ENCODE data around the gene MICAL1. TPM values are rescaled to one million over a fixed set of nuclear protein-coding genes. Genes with fewer than 3 reads are reported as not detected.
"Not testable (repeated sequence)": the region's sequence is repeated elsewhere in the genome, so short reads cannot be mapped to it uniquely, and the experiment has no call there.

The MICAL1 gene
- total RNA-seq, 1 donor from 2014 or later = 38.8 TPM

DNA sequence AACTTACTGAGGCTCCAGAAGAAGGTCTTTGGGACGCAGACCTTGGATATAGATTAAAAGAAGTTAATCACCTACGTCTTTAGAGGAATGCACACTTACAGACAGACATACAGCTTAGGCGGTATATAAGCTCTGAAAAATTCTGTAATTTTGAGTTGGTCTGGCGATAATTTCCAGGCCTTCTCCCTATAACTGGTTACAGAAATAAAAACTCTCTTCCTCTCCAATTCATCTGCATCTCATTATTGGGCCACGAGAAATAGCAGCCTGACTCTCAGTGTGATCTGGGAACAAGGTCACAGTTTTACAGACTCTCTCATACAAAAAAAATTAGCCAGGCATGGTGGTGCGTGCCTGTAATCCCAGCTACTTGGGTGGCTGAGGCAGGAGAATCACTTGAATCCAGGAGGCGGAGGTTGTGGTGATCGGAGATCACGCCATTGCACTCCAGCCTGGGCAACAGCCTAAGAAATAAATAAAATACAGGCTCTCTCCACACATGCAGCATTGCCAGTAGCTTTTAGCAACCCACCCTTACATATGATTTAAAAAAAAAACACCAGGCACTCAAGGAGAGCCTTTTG is 22.7 kb upstream of the MICAL1 start:
- DNase-seq (ENCODE audit: low read depth, low spot score) = no peak

DNA sequence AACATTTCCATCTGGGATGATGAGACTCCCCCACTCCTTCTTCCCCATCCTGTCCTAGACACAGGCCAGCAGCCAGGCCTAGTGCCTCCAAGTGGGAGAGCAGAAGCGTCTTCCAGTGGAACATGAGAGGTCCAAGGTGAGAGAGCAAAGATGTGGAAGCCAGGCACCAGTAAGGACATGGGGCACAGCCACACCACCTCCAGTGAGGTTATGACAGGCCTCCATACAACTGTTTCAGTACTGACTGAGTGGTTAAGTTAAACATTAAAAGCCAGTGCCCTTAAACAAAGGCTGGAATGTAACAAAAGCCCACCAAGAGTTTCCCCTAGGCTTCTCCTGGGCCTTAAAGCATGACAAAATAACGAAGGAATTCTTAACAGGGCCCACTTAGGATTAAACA is 22.2 kb upstream of the MICAL1 start:
- no peak for DNase-seq (ENCODE audit: low read depth, low spot score)

DNA sequence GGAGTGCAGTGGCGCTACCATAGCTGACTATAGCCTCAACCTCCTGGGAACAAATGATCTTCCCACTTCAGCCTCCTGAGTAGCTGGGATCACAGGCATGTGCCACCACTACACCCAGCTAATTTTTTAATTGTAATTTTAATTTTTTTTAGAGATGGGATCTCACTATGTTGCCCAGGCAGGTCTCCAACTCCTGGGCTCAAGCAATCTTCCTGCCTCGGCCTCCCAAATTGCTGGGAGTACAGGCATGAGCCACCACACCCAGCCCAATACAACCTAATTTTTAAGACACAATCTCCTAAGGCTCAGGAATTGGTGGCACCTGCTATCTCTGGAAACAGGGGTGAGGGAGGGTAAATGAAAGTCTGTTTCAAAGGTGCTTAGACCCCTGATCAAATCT is 21.6 kb upstream of the MICAL1 start:
- no peak for DNase-seq (ENCODE audit: low read depth, low spot score)

DNA sequence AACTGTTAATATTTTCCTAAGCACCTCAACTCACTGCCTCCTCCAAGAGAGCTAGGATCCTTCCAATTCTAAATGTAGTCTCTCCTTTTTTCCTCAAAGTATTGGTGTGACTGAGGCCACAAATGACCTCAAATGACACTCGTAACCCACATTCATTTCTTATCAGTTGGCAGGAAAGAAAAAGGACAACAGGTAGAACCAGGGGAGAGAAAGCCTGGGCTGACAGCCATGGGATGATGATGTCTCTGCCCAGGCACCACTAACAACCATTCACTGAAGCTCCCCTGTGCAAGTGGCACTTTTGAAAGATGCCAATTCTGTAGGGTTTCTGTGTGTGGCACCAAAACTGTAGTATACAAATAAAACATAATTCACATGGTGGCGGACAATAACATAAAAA is 20.1 kb upstream of the MICAL1 start:
- no peak for DNase-seq (ENCODE audit: low read depth, low spot score)

DNA sequence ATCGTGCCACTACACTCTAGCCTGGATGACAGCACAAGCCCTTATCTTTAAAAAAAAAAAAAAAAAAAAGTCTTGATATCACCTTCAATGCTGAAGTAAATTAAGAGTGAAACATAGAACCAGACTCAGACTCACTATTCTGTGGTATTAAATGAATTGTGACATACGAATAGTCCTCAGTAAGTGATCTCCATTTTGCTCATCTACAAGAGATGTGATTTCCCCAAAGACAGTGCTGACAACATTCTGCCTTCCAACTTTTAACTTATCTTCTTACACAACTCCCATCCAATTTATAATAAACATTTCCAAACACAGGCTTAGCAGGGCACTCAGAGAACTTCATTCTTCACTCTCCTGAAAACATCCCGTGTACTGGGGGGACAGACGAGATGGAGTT is 19.4 kb upstream of the MICAL1 start:
- no peak for DNase-seq (ENCODE audit: low read depth, low spot score)

DNA sequence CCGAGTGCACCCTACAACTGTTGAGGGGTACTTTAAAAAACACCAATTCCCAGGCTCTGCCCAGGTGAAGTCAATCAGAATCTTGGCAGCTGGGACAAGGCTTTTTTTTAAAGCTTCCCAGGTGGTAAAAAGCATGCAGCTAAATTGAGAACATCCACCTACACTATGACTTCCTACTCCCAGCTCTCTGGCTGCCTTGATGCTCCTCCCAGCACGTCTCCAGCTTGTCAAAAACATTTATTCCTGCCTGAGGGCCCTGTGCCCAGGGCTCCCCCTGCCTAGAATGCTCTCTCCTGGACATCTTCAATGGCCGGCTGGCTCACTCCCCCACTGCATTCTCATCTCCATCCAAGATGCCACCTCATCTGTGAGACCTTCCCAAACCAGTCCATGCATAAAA is 17.5 kb upstream of the MICAL1 start:
- no peak for DNase-seq (ENCODE audit: low read depth, low spot score)

DNA sequence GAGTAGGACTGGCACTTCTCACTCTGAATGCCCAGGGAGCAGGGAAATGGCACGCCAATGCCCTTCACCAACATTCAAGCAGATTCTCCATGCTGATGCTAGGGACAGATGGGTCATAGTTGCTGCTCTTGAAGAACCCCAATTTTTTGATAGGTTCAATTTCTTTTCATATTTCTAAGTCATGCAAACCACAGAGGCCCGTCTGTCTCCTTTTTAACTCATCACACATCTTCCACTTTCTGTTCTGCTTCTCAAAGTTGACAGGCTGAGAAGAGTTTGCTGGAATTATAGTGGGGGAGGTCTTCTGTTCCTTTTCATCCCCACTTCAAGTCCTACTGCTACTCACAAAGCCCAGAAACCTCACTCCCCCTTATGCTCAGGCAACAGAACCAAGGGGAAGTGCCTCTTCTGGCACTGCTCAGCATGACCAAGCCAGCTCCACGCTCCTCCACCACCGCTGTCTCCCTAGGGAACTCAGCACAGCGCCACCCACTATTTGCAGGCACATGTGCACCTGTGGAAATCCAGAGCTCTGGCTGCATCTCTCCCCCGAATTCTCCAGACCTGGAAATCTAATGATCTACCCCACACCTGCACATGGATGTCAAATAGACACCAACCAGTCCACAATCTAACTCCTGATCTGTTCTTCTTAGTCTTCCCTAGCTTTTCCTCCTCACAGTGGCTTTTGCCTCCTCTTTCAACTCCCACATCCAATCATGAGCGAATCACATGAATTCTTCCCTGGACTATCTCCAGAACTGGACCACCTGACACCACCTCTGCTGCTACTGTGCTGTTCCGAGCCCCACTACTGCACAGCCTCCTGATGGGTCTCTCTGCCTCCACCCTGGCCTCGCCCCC is 16.8 kb upstream of the MICAL1 start:
- DNase-seq (ENCODE audit: low read depth, low spot score) = no peak

DNA sequence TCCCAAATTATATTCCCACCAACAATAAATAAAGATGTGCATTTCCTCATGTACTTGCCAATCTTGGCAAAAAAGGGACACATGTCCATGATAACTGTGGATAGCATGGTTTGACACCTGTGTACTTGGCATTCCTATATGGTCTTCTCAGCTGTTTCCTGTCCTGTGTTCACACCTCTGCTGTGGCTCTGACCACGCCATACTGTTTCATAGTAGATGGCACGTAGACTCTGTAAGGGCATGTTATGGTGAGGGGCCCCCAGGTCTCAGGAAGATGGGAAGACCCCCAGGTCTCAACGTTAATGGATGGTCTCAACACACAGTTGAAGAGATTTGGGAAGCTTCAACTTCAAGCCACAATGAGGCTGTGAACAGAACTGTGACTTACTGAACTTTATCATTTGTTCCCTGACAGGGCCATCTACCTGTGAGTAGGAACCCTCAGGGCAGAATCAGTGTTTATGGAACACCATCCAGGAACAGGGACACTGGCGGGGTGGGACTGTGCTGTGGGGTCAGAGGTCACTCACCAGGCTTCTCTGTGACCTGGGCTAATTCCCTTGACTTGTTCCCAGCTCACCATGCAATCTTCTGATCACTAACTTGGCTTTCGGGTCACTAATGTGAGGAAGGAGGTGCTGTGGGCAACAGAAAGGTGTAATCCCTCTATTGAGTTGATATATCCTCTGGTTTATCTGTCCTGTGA is 15.7 kb upstream of the MICAL1 start:
- DNase-seq (ENCODE audit: low read depth, low spot score) = no peak

DNA sequence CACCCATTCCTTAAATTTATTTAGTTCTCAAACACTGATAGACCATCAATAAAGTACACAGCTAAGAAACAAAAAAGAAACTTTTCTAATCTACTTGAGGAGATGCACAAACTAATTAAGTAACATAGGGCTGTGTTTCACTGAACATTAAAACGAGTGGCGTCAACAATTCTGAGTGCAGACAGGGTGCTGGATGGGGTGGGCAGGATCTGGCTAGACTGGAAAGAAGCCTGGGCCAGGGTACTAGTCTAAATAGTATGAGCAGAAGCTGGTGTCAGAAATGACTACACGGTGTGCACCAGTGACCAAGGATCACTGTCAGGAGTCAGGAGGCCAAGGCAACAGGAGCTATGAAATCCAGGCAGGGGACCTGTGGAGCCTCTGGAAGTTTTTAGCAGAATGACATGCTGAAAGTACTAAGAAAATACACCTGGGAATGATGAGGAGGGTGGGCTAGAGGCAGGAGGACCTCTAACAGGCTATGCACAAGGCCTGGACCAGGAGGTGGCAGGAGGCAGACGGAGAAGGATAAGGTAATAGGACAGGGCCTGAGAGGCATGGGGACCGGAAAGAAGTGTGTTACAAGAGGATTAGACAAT is 14.1 kb upstream of the MICAL1 start:
- no peak for DNase-seq (ENCODE audit: low read depth, low spot score)

DNA sequence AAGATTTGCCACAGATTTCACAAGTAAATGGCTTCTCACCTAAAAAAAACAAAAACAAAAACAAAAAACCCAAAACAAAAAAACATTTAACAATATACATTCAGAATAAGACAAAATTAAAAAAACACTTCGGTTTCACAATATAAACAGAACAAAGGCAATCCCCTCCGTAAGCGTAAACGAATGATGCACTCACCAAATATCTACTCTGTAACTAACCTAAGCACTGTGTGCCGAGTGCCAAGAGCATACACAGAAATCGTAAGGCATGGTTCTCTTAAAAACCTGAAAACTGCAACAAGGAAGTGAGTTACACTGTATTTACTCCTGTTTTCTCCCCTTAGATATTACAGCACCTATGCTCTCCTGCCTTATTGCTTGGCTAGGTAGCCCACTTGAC is 12.1 kb upstream of the MICAL1 start:
- DNase-seq (ENCODE audit: low read depth, low spot score) = no peak

DNA sequence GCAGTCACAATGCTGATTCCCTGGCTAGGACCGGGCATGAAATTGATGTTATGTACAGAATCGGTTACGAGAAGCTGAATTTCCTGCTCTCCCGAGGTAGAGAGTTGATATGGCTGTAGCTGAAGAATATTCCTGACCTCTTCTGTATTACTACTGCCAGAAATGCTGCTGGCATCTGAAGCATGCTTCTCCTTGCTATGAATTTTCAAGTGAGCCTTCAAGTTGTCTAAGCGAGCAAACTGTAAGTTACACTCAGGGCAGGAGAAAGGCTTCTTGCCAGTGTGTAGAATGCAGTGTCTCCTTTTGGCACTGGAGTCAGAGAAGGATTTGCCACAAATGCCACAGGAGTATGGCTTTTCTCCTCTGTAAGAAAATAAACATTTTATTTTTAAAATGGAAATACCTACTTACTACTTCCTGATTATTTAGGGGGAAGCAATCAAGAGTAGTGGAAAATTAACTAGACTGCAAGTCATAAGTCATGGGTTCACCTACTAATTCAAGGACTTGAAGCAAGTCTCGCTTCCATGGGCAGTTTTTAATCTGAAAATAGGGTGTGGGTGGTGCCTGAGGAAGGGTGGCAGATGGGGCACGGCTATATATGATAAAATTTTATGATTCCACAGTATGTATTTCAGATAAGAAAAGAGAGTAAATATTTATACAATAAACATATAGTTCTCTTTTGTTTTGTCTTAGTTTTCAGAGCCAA is 10.8 kb upstream of the MICAL1 start:
- DNase-seq (ENCODE audit: low read depth, low spot score) = no peak

DNA sequence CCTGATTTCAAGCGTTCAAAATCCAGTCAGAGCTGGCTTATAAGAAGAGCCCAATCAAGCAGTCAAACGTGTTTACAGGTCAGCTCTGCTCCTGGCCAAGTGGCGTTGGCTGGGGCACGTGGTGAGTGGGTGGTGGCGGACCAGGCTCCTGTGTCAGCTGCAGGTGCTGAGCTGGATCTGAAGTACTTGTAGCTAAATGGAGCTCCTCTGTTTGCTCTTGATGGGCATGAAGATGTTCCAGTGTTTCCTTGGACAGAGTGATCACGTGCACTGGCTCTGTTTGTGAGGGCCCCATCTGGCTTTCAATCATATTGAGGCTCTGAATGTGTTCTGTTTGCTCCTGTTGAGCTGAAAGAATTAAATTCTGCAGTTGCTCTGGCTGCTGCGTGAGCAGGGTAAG is 10.2 kb upstream of the MICAL1 start:
- DNase-seq (ENCODE audit: low read depth, low spot score) = no peak

DNA sequence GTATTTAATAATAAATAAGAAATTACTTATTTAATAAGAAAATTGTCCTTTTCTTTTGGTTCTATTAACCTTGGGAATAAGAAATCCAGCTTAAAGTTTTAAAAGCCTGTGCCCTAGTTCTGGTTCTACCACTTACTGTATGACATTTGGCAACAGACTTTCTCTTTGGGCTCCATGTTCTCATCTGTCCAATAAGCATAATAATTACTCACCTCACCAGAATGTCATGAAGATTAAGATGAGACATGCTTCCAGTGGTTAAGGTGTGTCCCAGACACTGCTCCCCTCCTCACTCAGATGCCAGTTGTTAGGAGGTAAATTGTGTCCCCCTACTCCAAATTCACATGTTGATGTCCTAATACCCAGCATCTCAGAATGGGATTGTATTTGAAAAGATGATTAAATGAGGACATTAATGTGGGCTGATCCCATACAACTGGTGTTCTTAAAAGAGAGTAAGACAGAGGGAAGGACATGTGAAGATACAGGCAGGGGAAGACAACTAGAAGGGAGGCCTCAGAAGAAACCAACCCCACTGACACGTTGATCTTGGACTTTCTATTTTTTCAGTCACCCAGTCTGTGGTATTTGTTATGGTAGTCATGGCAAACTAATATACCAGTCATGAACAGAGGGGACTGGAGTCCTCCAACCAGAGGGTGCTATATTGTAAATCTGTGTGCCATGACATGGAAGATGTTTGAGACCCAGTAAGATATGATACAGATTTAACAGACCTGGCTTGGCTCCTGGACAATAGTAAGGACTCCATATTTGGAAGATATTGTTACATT is 6.4 kb upstream of the MICAL1 start:
- no peak for DNase-seq (ENCODE audit: low read depth, low spot score)

DNA sequence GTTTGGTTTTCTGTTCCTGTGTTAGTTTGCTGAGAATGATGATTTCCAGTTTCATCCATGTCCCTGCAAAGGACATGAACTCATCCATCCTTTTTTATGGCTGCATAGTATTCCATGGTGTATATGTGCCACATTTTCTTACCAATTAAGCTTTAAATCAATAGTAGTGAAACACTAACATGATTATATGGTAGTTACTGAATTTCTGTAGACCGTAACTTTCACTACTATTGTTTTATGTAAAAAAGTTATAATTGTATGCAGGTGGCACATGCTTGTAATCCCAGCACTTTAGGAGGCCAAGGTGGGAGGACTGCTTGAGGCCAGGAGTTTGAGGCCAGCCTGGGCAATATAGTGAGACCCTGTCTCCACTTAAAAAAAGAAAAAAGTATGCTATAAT is 5.6 kb upstream of the MICAL1 start:
- DNase-seq (ENCODE audit: low read depth, low spot score) = not testable (repeated sequence)

DNA sequence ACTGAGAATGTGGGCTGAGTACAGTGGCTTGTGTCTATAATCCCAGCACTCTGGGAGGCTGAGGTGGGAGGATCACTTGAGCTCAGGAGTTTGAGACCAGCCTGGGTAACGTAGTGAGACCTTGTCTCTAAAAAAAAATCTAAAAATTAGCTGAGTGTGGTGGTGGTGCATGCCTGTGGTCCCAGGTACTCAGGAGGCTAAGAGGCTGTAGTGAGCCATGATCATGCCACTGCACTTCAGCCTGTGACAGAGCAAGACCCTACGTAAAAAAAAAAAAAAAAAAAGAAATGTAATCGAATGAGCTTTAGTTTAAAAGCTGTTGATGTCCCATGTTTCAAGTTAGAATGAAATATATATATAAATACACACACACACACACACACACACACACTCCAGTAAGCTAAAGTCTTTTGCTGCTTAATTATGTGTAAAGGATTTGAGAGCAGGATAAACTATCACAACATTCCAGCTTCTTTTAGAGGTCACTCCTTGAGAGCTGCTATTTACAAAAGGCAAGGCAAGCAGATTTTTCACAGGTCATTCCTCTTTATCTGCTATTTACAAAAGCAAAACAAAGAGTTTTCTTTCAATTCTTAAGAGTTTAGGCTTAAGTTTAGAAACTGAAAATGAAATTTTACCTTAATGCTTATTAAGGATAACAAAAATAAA is 4.7 kb upstream of the MICAL1 start:
- no peak for DNase-seq (ENCODE audit: low read depth, low spot score)

DNA sequence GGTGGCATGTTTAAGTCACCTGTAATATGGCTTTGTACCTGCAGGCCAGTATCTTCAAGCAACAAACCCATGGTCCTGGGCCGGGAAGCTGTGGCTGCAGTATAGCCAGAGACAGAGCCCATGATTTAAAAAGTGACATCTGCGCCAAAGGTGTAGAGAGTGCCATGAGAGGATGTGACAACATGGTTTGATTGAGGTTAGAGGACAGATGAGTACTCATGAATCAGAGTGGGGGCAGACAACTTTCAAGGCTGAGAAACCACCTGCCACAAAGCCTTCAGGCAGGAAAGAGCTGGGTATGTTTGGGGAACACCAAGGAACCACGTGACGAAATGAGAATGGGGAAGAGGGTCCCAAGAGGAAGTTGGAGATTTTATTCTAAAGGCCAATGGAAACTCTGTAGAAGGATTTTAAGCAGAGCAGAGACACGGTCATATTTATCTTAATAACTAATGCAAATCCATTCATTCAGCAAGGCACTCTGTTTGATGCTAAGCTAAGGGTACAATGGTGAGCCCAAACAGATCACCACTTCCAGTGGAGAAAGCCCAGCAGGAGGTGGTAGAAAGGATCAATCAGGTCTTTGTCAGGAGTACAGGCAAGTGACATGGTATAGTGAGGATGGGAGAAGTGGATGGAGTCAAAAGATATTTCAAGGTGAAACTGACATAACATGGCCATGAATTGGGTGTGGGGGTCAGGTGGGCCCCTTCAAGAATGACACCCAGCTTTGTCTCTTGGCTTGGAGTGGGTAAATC is 3.4 kb upstream of the MICAL1 start:
- DNase-seq (ENCODE audit: low read depth, low spot score) = no peak

DNA sequence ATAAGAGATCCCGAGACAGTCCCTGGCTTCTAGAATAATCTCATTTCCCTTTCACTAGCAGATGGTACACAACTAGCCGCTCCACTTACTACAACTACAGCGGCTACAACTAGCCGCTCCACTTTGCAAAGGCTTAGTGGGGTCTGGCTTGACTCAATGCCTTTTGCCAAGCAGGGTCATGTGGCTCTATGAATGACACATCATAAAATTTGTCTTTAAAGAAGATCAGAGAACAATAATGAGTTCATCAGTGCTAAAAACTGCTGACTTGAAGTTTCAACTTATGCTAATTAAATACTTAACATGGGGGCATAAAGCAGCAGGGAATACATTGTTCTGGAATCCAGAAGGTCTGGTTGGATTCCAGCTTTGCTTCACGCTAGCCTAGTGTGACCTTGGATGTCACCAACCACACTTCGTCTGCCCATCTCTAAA is 2.0 kb upstream of the MICAL1 start:
- DNase-seq (ENCODE audit: low read depth, low spot score) = no peak

DNA sequence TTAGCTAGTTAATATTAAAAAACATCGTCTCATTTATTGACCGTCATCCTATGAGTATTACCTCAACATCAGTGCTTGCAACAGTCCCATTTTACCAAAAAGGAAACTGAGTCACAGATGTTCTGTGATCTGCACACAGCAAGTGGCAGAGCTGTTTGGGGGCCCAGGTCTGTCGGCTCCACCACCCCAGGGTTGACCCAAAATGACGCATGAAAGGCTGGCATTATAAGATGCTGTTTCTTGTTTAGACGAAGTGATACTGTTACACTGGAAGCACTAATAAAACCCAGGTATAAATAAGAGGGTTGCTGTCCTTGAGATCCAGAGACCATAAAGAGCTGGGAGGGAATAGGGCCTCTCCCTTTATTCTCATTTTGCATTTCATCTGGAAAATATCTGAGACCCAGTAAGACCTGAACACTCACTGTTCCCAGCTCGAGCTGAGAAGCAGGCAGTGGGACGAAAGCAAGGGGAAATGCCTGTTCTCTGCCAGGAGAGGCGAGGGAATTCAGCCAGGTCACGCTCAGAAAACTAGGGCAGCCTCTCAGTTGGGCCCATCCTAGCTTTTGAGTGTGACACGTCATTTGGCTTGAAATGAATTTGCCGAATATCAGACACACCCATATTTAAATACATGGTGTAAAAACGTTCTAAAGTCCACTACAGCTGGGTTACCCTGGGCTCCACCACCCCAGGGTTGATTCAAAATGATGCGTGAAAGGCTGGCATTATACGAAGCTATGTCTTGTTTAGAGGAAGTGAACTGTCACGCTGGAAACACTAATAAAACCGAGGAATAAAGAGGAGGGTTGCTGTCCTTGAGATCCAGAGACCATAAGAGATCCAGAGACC is 1.4 kb upstream of the MICAL1 start:
- DNase-seq (ENCODE audit: low read depth, low spot score) = no peak

All from pulmonary artery endothelial cell (primary cell).